HPDE6-E6E7 (cell line): Measurements from ENCODE around the gene SLC38A10.
"Not testable (repeated sequence)": the region's sequence is repeated elsewhere in the genome, so short reads cannot be mapped to it uniquely, and the experiment has no call there.

ENCODE experiments used
- DNase-seq: peaks from one replicate; pipeline ENCODE4 v3.0.0; 2011; ENCODE audit warnings: missing footprints; ENCODE audit errors: extremely low spot score

Gene SLC38A10

GRCh38 chr17:81230043-81230820 lies 64.9 kb downstream of the SLC38A10 start:
- DNase-seq = no peak

- DNase-seq = no peak
Measured at GRCh38 chr17:81229666-81229920, 65.5 kb downstream of the SLC38A10 start.

GRCh38 chr17:81228834-81229665 lies 66.1 kb downstream of the SLC38A10 start:
- no peak for DNase-seq

- DNase-seq = no peak
Measured at GRCh38 chr17:81228420-81228819, 66.7 kb downstream of the SLC38A10 start.

- not testable (repeated sequence) for DNase-seq
Measured at GRCh38 chr17:81227630-81228029, 67.5 kb downstream of the SLC38A10 start.

- no peak for DNase-seq
Measured at GRCh38 chr17:81223762-81224130, 71.4 kb downstream of the SLC38A10 start.

GRCh38 chr17:81222906-81223761 lies 72.0 kb downstream of the SLC38A10 start, which contains the start of gene CEP131:
CEP131 (minus strand) TSS chr17:81222965; CDS start chr17:81220056, 2,909 bp downstream.
- peak; percentile 99 for DNase-seq

GRCh38 chr17:81222620-81222905 lies 72.5 kb downstream of the SLC38A10 start:
- no peak for DNase-seq

GRCh38 chr17:81221842-81222619 lies 73.1 kb downstream of the SLC38A10 start:
- no peak for DNase-seq

- no peak for DNase-seq
Measured at GRCh38 chr17:81221371-81221841, 73.7 kb downstream of the SLC38A10 start.

GRCh38 chr17:81219476-81220180 lies 75.5 kb downstream of the SLC38A10 start:
- DNase-seq = no peak

- no peak for DNase-seq
Measured at GRCh38 chr17:81218991-81219390, 76.1 kb downstream of the SLC38A10 start.

- DNase-seq = no peak
Measured at GRCh38 chr17:81218459-81218858, 76.6 kb downstream of the SLC38A10 start.

GRCh38 chr17:81217491-81217890 lies 77.6 kb downstream of the SLC38A10 start:
- DNase-seq = no peak

- DNase-seq = no peak
Measured at GRCh38 chr17:81213978-81214377, 81.1 kb downstream of the SLC38A10 start.

GRCh38 chr17:81212365-81212764 lies 82.7 kb downstream of the SLC38A10 start:
- no peak for DNase-seq

- no peak for DNase-seq
Measured at GRCh38 chr17:81210868-81211267, 84.2 kb downstream of the SLC38A10 start.

- DNase-seq = no peak
Measured at GRCh38 chr17:81210466-81210865, 84.6 kb downstream of the SLC38A10 start.

- no peak for DNase-seq
Measured at GRCh38 chr17:81209141-81209540, 86.0 kb downstream of the SLC38A10 start.

GRCh38 chr17:81208651-81209050 lies 86.5 kb downstream of the SLC38A10 start:
- no peak for DNase-seq
